OCI-LY7 (cell line): ENCODE results near the gene WDR37. TPM values are rescaled to one million over a fixed set of nuclear protein-coding genes. Genes with fewer than 3 reads are reported as not detected.
A peak's percentile ranks its signal among the peaks of the same experiment; 100 is the strongest.

ENCODE experiments used
- BruUV-seq: library from RNA; stranded (reverse); fragments of 400-500 nt; replicated peaks from 2 replicates; lab custom pipeline; 2021; lab: Mats Ljungman, UMichigan
- CTCF ChIA-PET: fragments of 300-600 bp; sonication (Branson Sonifier 250); formaldehyde crosslinking; loops from one replicate; lab custom pipeline; 2022; ENCODE audit warnings: antibody characterized with exemption; ENCODE audit not compliant: unreplicated experiment; lab: Charles Lee
- POLR2A ChIA-PET: fragments of 300-600 bp; sonication (Branson Sonifier 250); formaldehyde crosslinking; loops from one replicate; lab custom pipeline; 2022; ENCODE audit warnings: antibody characterized with exemption; lab: Charles Lee
- DNase-seq: peaks from one replicate; pipeline ENCODE4 v3.0.0-alpha.2; 2015; ENCODE audit warnings: low spot score
- H2AFZ ChIP-seq: fragments of 200-600 bp; sonication (generic), shearing (Covaris generic); 2 replicates; pipeline ENCODE4 v1.6.1; 2014; ENCODE audit warnings: mild to moderate bottlenecking, antibody characterized with exemption, low read length, moderate library complexity
- H3K27ac ChIP-seq: fragments of 200-600 bp; sonication (generic); 2 replicates; pipeline ENCODE4 v1.5.1; 2014; ENCODE audit warnings: mixed run types, low read depth, mild to moderate bottlenecking, moderate library complexity, low read length, inconsistent platforms; ENCODE audit not compliant: poor library complexity, severe bottlenecking
- H3K36me3 ChIP-seq: fragments of 200-600 bp; sonication (generic); 2 replicates; pipeline ENCODE4 v1.6.1; 2014; ENCODE audit warnings: mild to moderate bottlenecking, antibody characterized with exemption, low read length, moderate library complexity, mixed read lengths; ENCODE audit not compliant: insufficient read depth
- H3K4me1 ChIP-seq: fragments of 200-600 bp; sonication (generic); 2 replicates; pipeline ENCODE4 v1.5.1; 2014; ENCODE audit warnings: mild to moderate bottlenecking, low read length; ENCODE audit not compliant: insufficient read depth, poor library complexity, severe bottlenecking
- H3K4me2 ChIP-seq: fragments of 200-600 bp; sonication (generic); 2 replicates; pipeline ENCODE4 v1.6.1; 2014; ENCODE audit warnings: mild to moderate bottlenecking, low read length
- H3K4me3 ChIP-seq: fragments of 200-600 bp; sonication (generic); 2 replicates; pipeline ENCODE4 v1.5.1; 2014; ENCODE audit warnings: mild to moderate bottlenecking, low read depth, low read length; ENCODE audit not compliant: poor library complexity, severe bottlenecking
- H3K79me2 ChIP-seq: fragments of 200-600 bp; sonication (generic); 2 replicates; pipeline ENCODE4 v1.6.1; 2016; ENCODE audit warnings: low read depth, mild to moderate bottlenecking, low read length, moderate library complexity, mixed read lengths; ENCODE audit not compliant: insufficient read depth
- H3K9me2 ChIP-seq: fragments of 200-600 bp; sonication (generic); 2 replicates; pipeline ENCODE4 v1.6.1; 2016; ENCODE audit warnings: mild to moderate bottlenecking, low read length, mixed read lengths; ENCODE audit not compliant: insufficient read depth
- H3K9me3 ChIP-seq: fragments of 200-600 bp; sonication (generic); 2 replicates; pipeline ENCODE4 v1.6.1; 2014; ENCODE audit warnings: mild to moderate bottlenecking, mixed run types, low read length, mixed read lengths
- H4K20me1 ChIP-seq: fragments of 200-600 bp; sonication (generic); 2 replicates; pipeline ENCODE4 v1.6.1; 2014; ENCODE audit warnings: mild to moderate bottlenecking, antibody characterized with exemption, low read length, moderate library complexity, mixed read lengths; ENCODE audit not compliant: insufficient read depth
- EZH2phosphoT487 ChIP-seq: fragments of 200-600 bp; sonication (generic); IDR thresholded peaks from 2 replicates; pipeline ENCODE4 v1.6.1; 2018; ENCODE audit warnings: low read depth, borderline replicate concordance, mild to moderate bottlenecking, mixed run types, antibody characterized with exemption, low read length, moderate library complexity, mixed read lengths
- intact Hi-C: fragments of 100-400 bp; cut with micrococcal nuclease; formaldehyde crosslinking; loops from one replicate; pipeline ENCODE4 v1.10.0; 2022; ENCODE audit not compliant: unreplicated experiment
- total RNA-seq, 2 experiments: library from RNA; depleted of rRNA in 1 of 2; stranded (reverse); fragments of >200 nt in 1 of 2; shearing (Covaris generic) in 1 of 2; gene quantifications; 2 replicates each; pipeline ENCODE4 v1.2.3, GENCODE V29; 2014 to 2022
- TF ChIP-seq, protein P1 (sequence below): fragments of 200-600 bp; sonication (generic); conservative IDR thresholded peaks from 2 replicates; pipeline ENCODE4 v1.5.1; 2014; ENCODE audit warnings: mild to moderate bottlenecking, antibody characterized with exemption, low read length, moderate library complexity, mixed read lengths

WDR37 gene
- total RNA-seq, 2 experiments from 2014 or later: 9.7 to 18.9 TPM

DNA sequence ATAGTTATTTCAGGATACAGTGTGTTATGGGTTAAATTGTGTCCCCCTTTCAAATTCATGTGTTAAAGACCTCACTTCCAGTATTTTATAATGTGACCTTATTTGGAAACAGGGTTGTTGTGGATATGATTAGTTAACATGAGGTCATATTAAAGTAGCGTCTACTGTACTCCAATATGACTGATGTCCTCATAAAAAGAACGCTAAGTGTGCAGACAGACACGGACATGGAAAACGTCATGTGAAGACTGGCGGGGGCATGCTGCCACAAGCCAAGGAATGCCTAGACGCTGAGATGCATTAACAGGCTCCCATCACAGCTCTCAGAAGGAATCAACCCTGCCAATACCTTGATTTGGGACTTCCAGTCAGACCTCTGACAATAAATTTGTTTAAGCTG is 1.5 kb upstream of the WDR37 start:
- Histone ChIP-seq H2AFZ (no peak overlapping the region), H3K9me3 (no peaks in the 10 kb centered on the region), H3K4me2 (peak overlapping the region; percentile 86), H3K79me2 (peaks cover 93% of the 10 kb centered on the region), H3K4me1 (peaks cover 47% of the 10 kb centered on the region), H4K20me1 (peaks cover 42% of the 10 kb centered on the region), H3K36me3 (peaks cover 57% of the 10 kb centered on the region), H3K9me2 (no peaks in the 10 kb centered on the region), H3K4me3 (peak overlapping the region; percentile 80), H3K27ac (no peak overlapping the region)
- ChIA-PET POLR2A (interaction anchor here (2.5 kb wide), 1 partner anchor 11 kb away, joined by 12 read pairs; no protein-coding TSS in a partner anchor), CTCF (no interaction called here)
- DNase-seq: no peak
- intact Hi-C loops: no loop called here
- TF ChIP-seq, protein P1, sequence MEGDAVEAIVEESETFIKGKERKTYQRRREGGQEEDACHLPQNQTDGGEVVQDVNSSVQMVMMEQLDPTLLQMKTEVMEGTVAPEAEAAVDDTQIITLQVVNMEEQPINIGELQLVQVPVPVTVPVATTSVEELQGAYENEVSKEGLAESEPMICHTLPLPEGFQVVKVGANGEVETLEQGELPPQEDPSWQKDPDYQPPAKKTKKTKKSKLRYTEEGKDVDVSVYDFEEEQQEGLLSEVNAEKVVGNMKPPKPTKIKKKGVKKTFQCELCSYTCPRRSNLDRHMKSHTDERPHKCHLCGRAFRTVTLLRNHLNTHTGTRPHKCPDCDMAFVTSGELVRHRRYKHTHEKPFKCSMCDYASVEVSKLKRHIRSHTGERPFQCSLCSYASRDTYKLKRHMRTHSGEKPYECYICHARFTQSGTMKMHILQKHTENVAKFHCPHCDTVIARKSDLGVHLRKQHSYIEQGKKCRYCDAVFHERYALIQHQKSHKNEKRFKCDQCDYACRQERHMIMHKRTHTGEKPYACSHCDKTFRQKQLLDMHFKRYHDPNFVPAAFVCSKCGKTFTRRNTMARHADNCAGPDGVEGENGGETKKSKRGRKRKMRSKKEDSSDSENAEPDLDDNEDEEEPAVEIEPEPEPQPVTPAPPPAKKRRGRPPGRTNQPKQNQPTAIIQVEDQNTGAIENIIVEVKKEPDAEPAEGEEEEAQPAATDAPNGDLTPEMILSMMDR: no peak
- TF ChIP-seq EZH2phosphoT487: no peak
- no TSS peak for BruUV-seq

DNA sequence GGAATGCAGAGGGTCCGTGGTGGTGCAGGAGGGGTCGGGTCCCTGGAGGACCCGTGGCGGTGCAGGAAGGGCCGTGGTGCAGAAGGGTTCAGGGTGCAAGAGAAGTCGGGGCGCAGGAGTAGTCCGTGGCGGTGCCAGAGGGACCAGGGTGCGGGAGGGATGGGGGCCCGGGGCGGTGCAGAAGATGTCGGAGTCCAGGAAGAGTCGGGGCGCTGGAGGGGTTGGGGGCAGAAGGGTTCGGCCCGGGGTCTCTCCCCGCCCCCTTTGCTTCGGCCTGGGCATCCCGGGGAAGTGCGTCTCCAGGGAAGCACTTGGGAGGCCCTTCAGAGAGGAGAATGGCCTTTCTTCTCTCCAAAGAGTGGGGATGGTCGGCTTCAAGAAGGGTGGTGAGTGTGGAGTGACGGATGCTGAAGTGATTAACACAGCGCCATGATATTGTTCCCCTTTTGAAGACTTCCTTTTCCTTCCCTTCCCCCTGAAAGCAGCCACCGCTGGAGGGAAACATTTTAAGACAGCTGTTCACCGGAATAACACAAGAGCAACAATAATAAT is 997 bp downstream of the WDR37 start:
- peak overlapping the region; percentile 39; the same call in 1 of the 2 replicates for H2AFZ ChIP-seq
- no TSS peak for BruUV-seq
- H3K27ac ChIP-seq: peak overlapping the region; percentile 89
- H3K79me2 ChIP-seq: peaks cover 92% of the 10 kb centered on the region
- intact Hi-C loops: loop anchor here (1.0 kb wide), 1 partner anchor 8 kb away; the partner anchor contains the start of gene IDI1
- peaks cover 46% of the 10 kb centered on the region for H3K4me1 ChIP-seq
- no peaks in the 10 kb centered on the region for H3K9me3 ChIP-seq
- no peak for TF ChIP-seq EZH2phosphoT487
- TF ChIP-seq, protein P1: no peak
- ChIA-PET CTCF (no interaction called here), POLR2A (interaction anchor here (0.6 to 1.0 kb wide), 5 partner anchors 8 to 138 kb away, joined by 3 to 7 read pairs (median 3); partner anchors contain the start of gene IDI1)
- DNase-seq: peak; percentile 36
- peak overlapping the region; percentile 95 for H3K4me2 ChIP-seq
- no peaks in the 10 kb centered on the region for H3K9me2 ChIP-seq
- H3K4me3 ChIP-seq: peak overlapping the region; percentile 80
- peaks cover 42% of the 10 kb centered on the region for H3K36me3 ChIP-seq
- H4K20me1 ChIP-seq: peaks cover 31% of the 10 kb centered on the region

DNA sequence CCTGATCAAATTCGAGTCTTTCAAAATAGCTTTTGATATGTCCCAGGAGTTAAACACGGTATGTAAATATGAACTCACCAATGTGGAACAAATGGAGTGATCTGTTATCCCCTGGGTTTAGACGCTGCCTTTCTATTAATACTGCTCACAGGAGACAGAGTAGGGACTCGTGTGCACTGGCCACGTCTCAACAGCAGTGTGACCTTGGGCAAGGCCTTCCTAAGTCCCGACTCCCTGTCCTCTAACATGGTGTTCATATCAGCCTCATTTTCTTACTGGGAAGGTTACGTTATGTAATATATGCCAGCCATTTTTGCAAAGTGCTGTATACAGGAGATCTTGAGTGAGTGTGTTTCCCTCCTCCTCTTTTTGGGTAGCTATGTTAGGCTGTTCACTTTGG is 1.8 kb downstream of the WDR37 start:
- peaks cover 46% of the 10 kb centered on the region for H3K4me1 ChIP-seq
- ChIA-PET POLR2A (interaction anchor here (0.6 to 1.0 kb wide), 6 partner anchors 9 to 139 kb away, joined by 3 to 7 read pairs (median 3); partner anchors contain the start of gene IDI1), CTCF (no interaction called here)
- H3K79me2 ChIP-seq: peaks cover 84% of the 10 kb centered on the region
- peak overlapping the region; percentile 95 for H3K4me2 ChIP-seq
- no peaks in the 10 kb centered on the region for H3K9me3 ChIP-seq
- H3K36me3 ChIP-seq: peaks cover 36% of the 10 kb centered on the region
- intact Hi-C loops: no loop called here
- H4K20me1 ChIP-seq: peaks cover 31% of the 10 kb centered on the region
- no TSS peak for BruUV-seq
- no peak for DNase-seq
- H3K4me3 ChIP-seq: peak overlapping the region; percentile 80
- no peak overlapping the region for H3K27ac ChIP-seq
- no peak overlapping the region for H2AFZ ChIP-seq
- TF ChIP-seq, protein P1: no peak
- TF ChIP-seq EZH2phosphoT487: no peak
- no peaks in the 10 kb centered on the region for H3K9me2 ChIP-seq
